Esophagus muscularis mucosa (tissue), 4 donors: ENCODE measurements around the gene ADAM8.

ENCODE experiments used
- EP300 ChIP-seq: sonication (generic); formaldehyde crosslinking; IDR thresholded peaks from one replicate; pipeline ENCODE4 v1.6.1; 2017; ENCODE audit warnings: antibody characterized with exemption
- POLR2A ChIP-seq: fragments of 450-650 bp; IDR thresholded peaks from one replicate; pipeline ENCODE4 v1.6.1; 2017; ENCODE audit warnings: antibody characterized with exemption, moderate library complexity, mild to moderate bottlenecking, low read depth
- POLR2AphosphoS5 ChIP-seq, 2 donors: sonication (generic); formaldehyde crosslinking; IDR thresholded peaks; one replicate each; pipeline ENCODE4 v1.6.1; 2017; ENCODE audit warnings: antibody characterized with exemption in 2 of 2
- TF ChIP-seq, protein P1 (sequence below), 3 experiments: fragments of 200-600 bp in 2 of 3; fragments of 450-650 bp in 1 of 3; sonication (generic) in 2 of 3; IDR thresholded peaks; one replicate each; pipeline ENCODE4 v1.5.1; 2017 to 2019; ENCODE audit warnings: antibody characterized with exemption in 3 of 3, mild to moderate bottlenecking in 2 of 3, moderate library complexity in 1 of 3

DNA sequence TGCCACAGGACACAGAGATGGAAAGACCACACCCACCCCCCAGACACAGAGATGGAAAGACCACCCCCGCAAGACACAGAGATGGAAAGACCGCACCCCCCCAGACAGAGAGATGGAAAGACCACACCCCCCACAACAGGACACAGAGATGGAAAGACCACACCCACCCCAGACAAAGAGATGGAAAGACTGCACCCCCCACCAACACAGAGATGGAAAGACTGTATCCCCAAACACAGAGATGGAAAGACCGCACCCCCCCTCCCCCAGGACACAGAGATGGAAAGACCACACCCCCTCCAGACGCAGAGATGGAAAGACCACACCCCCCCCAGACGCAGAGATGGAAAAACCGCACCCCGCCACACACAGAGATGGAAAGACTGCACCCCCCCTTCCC lies 40.1 kb upstream of the ADAM8 start:
- TF ChIP-seq, protein P1, sequence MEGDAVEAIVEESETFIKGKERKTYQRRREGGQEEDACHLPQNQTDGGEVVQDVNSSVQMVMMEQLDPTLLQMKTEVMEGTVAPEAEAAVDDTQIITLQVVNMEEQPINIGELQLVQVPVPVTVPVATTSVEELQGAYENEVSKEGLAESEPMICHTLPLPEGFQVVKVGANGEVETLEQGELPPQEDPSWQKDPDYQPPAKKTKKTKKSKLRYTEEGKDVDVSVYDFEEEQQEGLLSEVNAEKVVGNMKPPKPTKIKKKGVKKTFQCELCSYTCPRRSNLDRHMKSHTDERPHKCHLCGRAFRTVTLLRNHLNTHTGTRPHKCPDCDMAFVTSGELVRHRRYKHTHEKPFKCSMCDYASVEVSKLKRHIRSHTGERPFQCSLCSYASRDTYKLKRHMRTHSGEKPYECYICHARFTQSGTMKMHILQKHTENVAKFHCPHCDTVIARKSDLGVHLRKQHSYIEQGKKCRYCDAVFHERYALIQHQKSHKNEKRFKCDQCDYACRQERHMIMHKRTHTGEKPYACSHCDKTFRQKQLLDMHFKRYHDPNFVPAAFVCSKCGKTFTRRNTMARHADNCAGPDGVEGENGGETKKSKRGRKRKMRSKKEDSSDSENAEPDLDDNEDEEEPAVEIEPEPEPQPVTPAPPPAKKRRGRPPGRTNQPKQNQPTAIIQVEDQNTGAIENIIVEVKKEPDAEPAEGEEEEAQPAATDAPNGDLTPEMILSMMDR (IDR thresholded peaks at IDR 0.05): no peak
- TF ChIP-seq EP300: no peak
- no peak for TF ChIP-seq POLR2A
- TF ChIP-seq POLR2AphosphoS5 (IDR thresholded peaks at IDR 0.05): no peak
